Measurements from ENCODE around the gene SPG21.

The SPG21 gene

DNA sequence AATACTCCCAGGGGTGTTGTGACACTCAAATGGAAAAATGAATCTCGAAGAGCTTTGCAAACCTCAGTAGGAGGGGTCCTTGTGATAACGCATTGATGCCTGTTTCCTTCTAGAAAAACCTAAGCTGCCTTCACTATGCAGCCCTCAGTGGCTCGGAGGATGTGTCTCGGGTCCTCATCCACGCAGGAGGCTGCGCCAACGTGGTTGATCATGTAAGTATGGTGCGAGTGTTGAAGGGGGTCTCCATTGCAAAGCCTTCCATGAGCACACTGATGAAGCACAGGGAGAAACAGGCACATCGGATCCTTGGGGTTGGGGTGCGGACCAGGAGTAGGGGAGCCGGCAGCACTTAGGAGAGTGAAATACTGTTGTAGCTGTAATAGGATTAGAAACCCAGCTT is 55.7 kb downstream of the SPG21 start:
- DNase-seq: no peak

DNA sequence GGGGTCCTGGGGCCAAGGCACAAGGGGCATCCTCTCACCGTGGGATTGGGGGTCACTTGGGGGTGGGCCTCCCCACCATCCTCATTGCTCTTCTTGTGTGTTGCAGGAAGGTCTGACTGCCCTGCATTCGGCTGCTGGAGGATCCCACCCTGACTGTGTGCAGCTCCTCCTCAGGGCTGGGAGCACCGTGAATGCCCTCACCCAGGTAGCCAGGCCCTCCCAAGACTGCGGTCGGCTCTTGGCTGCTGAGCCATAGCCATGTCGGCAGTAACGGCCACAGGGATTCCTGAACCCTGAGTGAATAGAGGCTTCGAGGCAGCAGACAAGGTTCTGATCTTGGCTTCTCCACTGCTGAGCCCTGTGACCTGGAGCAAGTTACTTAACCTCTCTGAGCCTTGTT is 58.3 kb downstream of the SPG21 start:
- DNase-seq: no peak

DNA sequence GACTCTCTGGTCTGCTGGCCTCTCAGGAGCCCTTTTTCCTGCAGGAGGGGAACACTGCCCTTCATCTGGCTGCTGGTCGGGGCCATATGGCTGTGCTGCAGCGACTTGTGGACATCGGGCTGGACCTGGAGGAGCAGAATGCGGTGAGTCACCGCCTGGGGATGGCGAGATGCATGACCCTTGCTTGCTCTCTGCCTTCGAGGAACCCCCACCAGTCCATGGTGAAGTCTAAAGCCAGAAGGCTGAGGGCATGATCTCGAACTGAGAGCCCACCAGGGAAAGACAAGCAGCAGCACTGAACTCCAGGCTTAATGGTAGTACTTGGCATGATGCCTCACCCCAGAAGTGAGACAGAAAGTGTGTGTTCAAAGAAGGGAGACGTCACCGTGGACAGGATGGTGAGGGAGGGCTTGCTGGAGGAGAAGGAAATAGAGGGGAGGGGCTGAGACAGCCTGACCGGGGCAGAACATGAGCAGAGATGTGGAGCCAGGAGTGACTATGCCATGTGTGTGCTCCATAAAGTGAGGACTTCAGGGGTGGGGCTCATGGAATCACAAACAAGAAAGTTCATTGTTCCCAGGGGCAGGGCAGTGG is 58.8 kb downstream of the SPG21 start:
- DNase-seq: no peak

DNA sequence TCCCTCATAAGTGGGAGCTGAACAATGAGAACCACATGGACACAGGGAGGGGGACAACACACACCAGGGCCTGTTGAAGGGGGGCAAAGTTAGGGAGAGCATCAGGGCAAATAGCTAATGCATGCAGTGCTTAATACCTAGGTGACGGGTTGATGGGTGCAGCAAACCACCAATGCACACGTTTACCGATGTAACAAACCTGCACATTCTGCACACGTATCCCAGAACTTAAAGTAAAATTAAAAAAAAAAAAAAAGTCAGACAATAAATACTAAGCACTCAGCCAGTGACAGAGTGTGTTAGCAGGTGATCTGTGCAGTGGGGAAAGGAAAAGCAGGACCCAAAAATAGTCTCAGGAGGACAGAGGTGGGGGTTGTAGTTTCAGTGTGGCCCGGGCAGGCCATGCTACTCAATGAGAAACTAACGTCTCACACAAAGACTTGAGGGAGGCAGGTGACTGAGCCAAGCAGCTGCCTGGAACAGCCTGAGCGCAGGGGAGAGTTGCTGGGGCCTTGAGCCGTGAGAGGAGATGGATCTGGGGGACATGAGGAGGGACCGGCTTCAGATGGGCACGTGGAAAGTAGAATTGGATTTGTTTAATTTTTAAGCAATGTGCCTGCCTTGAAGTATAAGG is 59.6 kb downstream of the SPG21 start:
- no peak for DNase-seq

DNA sequence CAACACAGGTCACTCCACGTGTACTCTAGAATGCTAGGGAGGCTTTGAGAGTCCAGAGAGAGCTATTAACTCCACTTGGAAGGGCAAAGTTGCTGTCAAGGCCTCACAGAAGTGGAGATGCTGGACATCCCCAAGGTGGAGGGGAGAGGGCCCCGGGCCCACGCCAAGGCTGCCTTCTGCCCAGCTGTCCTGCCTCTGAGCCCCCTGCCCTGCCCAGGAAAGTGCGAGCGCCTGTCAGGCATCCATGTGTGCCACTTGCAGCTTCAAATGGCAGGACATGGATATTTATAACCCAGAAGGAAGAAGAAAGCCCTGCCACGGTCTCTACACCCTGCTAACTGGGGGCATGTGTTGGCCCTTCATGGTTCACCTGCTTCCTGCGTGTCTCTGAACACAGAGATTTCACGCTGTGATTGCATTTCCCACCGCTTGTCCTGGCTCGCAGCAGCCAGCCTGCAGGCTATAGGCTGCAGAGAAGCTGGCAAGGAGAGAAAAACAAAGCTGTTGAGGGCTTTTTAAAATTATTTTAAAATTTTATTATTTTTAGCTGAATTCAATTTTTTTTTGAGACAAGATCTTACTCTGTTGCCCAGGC is 61.0 kb downstream of the SPG21 start:
- DNase-seq: no peak

DNA sequence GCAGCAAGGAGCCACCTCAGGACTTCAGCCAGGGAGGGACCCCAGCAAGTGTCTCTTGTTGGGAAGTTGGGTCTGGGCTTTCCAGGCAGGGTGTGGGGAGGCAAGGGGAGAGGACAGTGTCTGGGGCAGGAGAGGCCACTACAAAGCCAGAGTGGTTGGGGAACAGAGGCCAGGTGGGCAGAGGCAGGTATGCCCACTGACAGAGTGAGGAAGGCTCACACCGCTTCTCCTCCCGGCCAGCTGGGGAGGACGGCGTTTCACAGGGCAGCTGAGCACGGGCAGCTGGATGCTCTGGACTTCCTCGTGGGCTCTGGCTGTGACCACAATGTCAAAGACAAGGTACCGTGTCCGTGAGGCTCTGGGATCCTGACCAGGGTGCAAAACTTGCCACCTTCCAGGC is 63.1 kb downstream of the SPG21 start:
- no peak for DNase-seq

DNA sequence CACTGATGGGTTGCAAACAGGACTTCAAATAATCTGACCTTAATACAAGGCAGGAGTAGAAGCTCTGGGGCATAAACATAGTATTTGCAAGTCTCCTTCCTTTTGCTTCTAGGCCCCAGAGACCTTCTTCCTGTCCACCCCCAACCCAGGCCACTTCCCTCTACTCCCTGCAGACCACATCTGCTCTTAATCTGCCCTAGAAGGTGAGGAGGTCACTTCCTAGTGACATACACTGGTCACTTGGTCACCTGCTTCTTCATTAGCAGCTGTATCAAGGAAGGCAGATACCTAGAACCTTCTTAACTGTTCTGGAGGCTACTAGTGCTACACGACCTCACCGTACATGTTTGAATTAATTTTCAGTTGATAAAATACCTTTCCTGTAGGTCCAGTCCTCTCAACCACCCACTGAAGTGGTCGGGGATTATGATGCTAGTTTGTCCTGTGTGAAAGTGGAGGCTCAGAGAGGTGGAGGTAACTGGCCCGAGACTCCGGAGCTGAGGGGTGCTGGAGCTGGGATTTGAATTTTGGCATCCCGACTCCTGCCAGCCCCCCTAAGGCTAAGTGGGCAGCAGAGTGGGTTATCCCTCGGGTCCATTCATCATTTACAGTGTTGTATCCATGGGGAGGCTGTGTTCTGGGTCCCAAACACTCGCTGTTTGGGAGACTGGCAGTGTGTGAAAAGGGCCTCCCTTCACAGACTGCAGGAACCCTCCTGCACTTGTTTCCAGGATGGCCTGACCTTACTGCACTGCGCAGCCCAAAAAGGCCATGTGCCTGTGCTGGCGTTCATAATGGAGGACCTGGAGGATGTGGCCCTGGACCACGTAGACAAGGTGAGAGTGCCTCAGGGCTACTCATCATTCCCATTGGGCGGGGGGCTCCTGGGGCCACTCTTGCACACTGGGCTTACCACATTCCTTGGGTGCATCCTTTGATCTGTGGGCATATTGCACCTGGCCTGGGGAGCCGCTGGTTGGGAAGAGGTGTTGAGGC is 64.1 kb downstream of the SPG21 start:
- DNase-seq: no peak

DNA sequence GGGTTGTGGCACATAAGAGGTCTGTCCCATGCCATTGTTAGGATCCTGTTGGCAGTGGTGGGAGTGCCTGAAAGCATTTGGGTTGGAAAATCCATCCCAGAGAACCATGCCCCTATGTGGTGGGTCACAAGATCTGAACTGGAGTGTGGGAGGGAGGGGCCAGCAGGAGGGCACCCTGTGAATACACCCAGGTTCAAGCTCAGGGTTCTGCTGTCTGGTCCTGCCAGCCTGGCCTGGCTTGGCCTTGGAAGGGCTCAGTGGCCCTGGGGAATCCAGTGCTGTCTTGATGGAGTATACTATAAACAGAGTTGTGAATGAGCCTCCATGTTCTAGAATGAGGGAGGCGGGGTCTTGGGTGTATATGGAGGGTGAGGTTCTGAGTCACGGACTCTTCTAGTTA is 66.2 kb downstream of the SPG21 start:
- DNase-seq: no peak

DNA sequence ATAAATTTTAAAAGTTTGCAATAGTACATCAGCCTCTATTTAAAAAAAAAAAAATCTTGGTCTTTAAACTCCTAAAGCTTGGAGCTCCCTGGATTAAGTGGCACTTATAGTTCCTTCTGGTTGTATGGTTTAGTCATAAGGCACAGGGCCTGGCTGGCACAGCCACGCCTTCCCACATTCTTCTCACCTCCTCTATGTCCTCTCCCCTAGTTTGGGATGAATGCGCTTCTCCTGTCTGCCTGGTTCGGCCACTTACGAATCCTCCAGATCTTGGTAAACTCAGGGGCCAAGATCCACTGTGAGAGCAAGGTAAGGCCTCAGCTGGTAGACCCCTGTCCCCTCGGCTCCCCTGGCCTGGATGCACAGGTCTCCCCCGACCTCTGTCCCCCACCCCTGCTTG is 68.0 kb downstream of the SPG21 start:
- no peak for DNase-seq

DNA sequence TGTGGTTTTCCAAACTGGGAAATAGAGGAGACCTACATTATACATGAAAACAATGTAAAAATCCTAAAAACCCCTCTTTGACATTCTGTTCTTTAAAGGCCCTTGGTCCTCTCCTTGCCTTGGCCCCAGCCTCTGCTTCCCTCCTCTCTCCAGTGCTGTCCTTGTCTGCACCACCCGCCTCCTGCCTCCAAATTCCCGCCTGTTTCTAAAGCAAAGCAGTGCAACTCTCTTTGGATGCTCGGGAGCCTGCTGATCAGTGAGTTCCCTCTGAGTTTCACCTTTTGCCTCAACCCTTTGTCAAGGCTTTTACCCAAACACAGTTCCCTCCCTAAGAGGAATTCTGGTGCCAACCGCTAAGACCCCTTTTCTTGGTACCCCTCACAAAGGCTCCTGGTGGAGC is 70.0 kb downstream of the SPG21 start:
- DNase-seq: no peak

DNA sequence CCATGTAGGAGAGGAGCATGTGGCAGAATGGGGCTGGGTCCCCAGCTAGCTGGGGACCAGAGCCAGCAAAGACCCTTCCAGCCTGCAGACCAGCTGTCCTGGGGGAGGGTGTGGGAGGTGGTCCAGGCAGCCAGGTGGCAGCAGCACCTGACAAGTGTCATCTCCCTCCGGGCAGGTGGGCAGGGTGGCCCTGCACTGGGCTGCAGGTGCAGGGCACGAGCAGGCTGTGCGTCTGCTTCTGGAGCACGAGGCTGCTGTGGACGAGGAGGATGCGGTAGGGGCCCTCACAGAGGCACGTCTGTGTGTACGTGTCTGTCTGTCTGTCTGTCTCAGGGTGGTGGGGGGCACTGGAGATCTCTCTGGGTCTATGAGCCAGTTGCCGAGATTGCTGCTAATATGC is 72.5 kb downstream of the SPG21 start:
- no peak for DNase-seq

DNA sequence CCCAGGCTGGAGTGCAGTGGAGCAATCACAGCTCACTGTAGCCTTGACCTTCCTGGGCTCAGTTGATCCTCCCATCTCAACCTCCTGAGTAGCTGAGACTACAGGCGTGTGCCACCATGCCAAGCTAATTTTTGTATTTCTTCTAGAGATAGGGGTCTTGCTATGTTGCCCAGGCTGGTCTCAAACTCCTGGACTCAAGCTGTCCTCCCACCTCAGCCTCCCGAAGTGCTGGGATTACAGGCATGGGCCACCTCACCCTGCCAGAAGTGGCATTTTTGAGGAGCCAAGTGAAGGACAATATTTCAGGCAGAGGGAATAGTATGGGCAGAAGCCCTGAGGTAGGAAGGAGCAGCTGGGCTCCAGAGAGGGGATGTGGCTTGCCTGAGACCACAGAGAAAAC is 73.3 kb downstream of the SPG21 start:
- no peak for DNase-seq

DNA sequence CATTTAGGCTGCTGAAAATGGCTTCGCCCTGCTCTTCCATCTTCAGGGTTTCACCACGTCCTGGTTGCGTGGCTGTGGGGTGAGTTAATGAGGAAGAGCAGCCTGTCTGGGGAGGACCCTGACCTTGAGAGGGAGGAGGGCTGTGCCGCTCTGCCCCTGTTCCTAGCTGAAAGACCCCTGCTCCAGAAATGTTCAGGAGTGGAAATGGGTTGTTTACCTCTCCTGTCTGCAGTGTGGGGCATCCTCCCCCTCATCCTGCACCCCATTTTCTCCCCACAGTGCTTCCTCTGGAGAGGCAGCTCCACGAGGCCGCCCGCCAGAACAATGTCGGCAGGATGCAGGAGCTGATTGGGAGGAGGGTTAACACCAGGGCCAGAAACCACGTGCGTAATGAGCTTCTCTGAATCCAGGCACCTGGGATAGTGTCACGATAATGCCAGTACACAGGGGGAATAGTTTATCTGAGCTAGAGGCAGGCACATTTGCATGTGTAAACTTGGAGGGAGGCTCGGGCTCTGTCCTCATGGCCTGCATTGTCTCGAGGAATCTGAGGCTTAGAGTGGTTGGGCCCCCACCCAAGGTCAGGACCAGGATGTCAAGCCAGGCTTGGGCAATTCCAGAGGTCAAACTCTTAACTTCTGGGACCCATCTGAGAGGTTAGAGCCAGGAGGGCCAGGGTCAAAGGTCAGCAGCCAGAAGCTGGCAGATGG is 74.0 kb downstream of the SPG21 start:
- DNase-seq: no peak

All from stimulated activated CD4-positive, alpha-beta T cell treated with anti-CD3 and anti-CD28 coated beads, Interleukin-1b, Interleukin-23, amount 100 ng/mL, for 48 hours (primary cell).